HG03139 (cell line): Measurements from ENCODE around the gene IL22RA1.

Experiments used
- ATAC-seq: cut with Tn5 transposase; IDR thresholded peaks from one replicate; pipeline ENCODE4 v1.9.1; 2021; ENCODE audit not compliant: unreplicated experiment

The IL22RA1 gene

DNA sequence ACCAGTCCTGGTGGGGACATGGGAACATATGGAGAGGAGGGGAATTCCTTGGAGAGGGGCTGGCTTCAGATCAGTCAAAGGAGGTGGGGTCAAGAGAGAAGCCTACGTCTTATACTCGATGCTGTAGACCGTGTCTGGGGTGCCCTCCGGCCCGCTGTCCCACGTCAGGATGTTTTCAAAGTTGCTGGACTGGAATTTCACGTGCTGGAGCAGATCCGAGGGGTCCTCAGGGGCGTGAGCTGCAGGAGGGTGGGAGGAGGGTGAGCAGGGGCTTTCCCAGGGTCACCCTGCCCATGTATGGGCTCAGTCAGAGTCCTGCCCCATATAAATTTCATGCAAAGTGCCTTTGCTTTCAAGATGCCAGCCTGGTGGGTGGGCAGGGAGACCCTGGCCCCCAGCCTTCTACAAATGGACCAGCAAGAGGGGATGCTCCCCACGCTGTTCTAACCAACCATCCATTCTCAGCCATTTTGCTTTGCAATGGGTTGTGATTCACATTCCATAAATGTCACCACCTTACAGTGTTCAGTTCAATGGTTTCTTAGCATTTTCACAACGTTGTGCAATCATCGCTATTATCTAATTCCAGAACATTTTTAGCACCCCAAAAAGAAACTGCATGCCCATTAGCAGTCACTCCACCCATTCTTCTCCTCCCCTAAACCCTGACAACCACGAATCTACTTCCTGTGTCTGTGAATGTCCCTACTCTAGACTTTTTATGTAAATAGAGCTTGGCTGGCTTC is 4.3 kb downstream of the IL22RA1 start:
- no peak for ATAC-seq

GRCh38 chr1:24136956-24137539 is 5.9 kb downstream of the IL22RA1 start:
- ATAC-seq = no peak

GRCh38 chr1:24134376-24134775 is 8.6 kb downstream of the IL22RA1 start:
- ATAC-seq = no peak

DNA sequence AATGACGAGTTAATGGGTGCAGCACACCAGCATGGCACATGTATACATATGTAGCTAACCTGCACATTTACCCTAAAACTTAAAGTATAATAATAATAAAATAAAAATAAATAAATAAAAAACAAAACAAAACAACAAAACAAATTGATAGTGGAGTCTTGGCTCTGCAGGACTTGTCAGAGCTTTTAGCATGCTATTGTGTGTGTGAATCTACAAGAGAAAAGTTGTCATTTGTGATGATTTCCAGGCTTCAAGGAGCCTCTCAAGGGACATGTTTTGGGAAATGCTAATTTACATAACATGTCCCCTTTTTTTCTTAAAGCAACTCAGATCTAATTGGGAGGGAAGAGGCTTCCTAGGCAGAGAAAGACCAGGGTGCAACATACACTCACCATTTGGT is 9.1 kb downstream of the IL22RA1 start:
- no peak for ATAC-seq

GRCh38 chr1:24130385-24130784 is 12.6 kb downstream of the IL22RA1 start:
- no peak for ATAC-seq

GRCh38 chr1:24127801-24128363 is 15.1 kb downstream of the IL22RA1 start:
- no peak for ATAC-seq

DNA sequence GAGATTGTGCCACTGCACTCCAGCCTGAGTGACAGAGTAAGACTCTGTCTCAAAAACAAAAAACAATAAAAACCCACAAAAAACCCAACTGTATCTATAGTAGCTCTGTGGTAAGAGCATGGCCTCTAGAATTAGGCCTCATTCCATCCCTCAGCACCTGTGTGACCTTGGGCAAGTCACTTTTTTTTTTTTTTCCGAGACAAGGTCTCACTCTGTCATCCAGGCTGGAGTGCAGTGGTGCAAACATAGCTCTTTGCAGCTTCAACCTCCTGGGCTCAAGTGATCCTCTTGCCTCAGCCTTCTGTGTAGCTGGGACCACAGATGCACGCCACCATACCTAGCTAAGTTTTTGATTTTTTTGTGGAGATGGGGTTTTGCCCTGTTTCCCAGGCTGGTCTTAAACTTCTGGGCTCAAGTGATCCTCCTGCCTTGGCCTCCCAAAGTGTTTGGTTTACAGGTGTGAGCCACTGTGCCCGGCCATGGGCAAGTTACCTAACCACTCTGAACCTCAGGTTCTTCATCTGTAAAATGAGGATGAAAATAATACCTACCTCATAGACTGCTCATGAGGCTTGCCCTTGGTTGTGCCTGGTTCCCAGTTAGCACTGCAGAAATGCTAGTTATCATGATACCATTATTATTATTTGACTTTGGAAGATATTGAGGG is 15.7 kb downstream of the IL22RA1 start:
- ATAC-seq = no peak

DNA sequence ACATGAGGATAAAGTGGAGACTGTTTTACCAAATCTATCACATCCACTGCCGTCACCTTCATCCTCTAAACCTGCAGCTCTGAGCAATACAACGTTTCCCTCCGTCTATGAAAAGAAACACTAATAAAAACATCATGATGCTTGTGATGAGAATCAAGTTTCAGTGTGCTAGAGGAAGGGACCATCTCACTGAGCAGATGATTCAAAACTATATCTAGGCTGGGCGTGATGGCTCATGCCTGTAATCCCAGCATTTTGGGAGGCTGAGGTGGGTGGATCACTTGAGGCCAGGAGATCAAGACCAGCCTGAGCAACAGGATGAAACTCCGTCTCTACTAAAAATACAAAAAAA is 16.3 kb downstream of the IL22RA1 start:
- no peak for ATAC-seq

DNA sequence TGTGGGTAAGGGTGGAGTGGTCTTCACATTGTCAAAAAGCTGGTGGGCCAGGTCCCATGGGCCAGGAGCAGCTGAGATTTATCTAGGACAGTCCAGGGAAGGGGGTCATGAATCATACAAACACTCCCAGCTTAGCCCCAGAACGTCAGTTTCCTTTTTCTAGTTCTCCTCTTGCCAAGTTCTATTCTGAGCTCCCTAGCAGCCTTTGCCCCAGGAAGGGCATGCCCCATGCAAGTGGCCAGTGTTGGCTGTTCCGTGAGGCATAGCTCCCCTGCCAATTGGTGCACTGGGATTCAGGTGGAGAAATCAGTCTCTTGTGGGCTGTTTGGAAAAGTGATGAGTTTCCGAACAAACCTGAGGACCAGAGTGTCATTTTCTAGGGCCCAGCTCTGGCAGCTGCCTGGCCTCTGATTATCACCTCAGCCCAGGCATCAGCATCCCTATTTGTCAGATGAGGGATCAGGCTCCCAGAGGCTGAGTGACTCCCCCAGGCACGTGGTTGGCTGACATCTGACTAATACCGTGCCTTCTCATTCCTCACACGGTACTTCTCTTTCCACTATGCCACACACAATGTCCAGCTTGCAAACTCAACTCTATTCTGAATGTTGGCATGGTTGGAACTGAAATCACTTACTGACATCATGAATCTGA is 16.8 kb downstream of the IL22RA1 start:
- no peak for ATAC-seq

GRCh38 chr1:24125456-24125855 is 17.5 kb downstream of the IL22RA1 start:
- no peak for ATAC-seq

GRCh38 chr1:24124980-24125379 is 18.0 kb downstream of the IL22RA1 start:
- ATAC-seq = no peak

DNA sequence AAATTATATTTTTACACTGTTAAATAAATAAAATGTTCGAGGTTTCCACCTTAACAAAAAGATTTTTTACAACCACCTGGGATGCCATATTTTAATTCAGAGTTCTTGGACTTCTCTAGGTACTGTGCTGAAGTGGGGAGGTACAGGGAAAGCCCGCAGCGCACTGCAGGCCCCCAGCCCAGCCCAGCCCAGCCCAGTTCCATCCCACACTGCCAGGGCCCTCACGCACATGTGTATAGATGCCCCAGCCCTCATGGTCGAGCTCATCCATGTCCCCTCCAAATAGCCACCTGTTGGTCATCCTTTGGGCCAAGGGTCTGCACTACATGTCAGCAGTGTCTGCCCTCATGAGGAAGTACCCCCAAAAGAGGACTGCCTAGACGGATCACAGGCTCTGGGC is 19.3 kb downstream of the IL22RA1 start:
- no peak for ATAC-seq

DNA sequence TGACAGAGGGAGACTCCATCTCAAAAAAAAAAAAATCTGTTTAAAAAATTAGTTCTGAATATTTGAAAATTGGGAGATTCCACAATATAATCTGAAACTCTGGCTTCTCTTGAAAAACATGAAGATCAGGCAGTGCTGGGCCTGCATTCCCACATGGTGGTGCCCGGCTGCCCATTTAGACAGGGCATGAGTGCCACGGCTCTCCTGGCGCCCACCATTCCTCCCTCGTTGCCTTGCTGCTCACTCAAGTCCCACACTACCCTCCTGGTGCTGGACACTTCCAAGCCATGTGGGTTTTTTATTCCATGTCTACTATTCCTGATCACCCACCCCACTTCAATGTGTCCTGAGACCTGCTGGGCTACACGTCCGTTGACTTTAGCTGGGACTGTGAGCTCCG is 20.2 kb downstream of the IL22RA1 start:
- ATAC-seq = no peak

DNA sequence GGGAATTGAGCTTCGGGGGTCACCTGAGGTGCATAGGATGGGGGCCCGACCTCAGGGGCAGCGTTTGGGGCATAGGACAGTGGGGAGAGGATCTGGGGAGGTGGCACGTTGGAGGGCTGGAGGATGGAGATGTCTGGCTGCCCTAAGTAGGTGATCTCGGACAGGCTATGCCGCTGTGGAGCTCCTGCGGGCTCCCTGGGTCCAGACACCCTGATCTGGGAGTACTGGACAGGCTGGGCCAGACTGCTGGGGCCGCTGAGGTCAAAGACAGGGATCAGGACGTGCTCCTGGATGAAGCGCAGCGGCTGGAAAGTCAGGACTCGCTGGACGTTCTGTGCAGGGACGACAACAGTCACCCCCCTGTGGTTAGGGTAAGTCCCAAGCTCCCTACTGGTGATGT is 21.5 kb downstream of the IL22RA1 start:
- ATAC-seq = no peak

DNA sequence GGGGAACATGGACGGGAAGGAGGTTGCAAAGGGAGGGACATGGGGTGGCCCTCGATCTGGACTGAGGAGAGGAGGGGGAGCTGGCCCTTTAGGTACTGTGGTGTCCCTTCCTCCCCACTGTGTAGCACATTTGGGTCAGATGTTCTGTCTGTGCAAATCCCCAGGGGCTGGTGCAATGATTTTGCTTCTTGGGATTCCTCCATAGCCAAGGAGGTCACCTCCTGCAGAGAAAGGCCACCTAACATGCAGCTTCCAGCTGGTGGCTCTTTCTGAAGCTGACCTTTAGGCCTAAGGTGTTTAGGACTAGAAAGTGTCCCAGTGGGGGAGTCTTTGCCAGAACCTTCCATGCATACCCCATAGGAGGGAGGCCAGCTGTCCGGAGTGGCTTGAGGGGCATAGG is 22.0 kb downstream of the IL22RA1 start:
- no peak for ATAC-seq

DNA sequence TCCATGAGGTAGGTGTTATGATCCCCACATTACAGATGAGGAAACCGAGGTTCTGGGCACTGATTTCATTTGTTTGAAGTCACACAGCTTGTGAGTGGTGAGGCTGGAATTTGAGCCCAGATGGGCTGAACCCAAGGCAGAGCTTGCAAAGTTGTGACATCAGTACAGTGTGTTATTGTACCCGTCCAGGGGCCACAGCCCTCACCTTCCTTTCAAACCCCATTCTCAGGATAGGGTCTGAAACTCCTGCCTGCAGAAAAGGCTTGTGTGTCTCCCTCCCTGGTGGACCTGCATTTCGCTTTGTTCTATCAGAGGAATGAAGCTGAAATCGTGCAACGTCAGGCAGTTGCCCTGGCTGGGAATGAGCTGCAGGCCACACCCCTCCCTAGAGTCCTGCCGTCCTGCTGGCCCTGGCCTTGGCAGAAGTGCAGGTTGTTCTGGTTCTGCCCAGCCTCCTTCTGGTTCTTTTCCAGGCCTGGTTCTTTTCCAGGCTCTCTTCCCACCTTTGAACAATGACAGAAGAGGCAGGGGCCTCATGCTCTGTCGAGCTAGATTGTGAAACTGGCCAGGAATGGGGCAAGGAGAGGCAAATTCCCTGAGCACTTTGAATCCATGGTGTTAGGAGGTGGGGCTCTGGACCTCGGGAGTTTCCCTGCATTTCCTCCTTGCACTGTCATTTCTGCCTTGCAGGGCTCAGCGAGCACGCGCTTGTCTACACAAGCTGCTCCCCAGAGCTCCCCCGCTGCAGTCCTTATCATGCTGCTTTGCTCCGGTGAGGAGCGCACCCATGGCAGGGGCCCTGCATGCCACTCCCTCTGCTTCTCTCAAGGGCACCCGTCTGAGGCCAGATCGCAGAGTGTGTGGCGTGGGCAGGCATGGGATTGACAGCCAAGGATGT is 22.8 kb downstream of the IL22RA1 start:
- ATAC-seq = no peak

GRCh38 chr1:24119489-24119858 is 23.5 kb downstream of the IL22RA1 start:
- ATAC-seq = no peak

DNA sequence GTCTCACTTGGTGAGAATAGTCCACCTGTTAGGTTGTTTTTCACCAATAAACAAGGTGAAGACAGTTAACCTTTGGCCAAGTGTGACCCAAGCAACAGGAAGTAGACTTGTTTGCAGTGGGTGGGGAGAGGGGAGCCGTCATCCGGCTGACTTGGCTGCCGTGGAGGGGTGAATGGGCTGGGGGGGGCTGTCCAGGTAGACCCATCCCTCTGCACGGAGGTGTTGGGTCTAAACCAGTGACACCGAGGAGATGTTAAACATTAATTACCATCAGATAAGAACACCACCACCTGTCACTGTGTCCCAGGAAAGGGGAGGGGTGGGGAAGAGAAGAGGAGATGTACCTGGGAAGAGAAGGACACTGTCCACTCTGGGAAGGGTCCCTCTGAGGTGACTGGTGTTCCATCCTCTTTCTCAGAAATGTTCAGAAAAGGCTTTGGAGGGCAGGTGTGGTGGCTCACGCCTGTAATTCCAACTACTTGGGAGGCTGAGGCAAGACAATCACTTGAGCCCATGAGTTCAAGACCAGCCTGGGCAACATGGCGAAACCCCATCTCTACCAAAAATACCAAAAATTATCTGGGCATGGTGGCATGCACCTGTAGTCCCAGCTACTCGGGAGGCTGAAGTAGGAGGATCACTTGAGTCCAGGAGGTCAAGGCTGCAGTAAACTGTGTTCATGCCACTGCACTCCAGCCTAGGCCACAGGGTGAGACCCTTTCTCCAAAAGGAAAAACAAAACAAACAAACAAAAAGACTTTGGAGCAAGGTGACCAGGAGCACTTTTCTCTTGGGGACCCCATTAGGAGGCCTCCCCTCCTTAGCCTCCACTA is 24.3 kb downstream of the IL22RA1 start:
- no peak for ATAC-seq

DNA sequence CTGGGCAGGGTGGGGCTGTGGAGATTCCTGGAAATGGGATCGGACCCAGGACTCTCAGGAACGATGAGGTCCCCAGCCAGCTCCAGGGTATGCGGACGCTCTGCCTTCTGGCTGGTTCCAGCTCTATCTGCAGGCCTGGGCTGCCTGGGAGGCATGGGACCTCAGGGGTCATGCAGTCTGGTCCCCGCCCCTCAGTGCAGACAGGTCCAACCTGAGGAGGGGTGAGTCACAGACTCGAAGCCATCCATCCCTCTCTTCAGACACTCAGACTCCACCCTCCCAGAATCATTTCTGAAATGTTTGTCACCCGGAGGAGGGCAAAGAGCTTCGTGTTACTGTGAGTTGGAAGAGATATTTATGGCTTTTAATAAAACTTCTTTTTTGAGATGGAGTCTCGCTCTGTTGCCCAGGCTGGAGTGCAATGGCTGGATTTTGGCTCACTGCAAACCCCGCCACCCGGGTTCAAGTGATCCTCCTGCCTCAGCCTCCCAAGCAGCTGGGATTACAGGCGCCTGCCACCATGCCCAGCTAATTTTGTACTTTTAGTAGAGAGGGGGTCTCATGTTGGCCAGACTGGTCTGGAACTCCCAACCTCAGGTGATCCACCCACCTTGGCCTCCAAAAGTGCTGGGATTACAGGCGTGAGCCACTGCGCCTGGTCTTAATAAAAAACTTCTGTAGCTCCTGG is 25.1 kb downstream of the IL22RA1 start:
- no peak for ATAC-seq
